Right lobe of liver (tissue), 6 donors: ENCODE results near the gene PIGS. TPM values are rescaled to one million over a fixed set of nuclear protein-coding genes. Genes with fewer than 3 reads are reported as not detected.
A peak's percentile ranks its signal among the peaks of the same experiment; 100 is the strongest.

Source experiments
- ATAC-seq, 4 donors: fragments of 200-7000 bp; cut with Tn5 transposase; one replicate each; pipeline ENCODE4 v1.9.1; 2020; ENCODE audit warnings: mild to moderate bottlenecking in 4 of 4, moderate library complexity in 4 of 4
- DNase-seq, 3 donors: peaks; one replicate each; pipeline ENCODE4 v3.0.0-alpha.2; 2020
- H3K27ac ChIP-seq, 3 donors: fragments of 200-600 bp; one replicate each; pipeline ENCODE4 v1.8.0; 2022
- H3K27me3 ChIP-seq, 2 donors: fragments of 200-600 bp; one replicate each; pipeline ENCODE4 v1.8.0; 2022
- H3K36me3 ChIP-seq, 4 donors: fragments of 200-600 bp; sonication (generic) in 1 of 4; one replicate each; pipeline versions ENCODE4 v1.5.1 to v1.8.0; 2017 to 2022; ENCODE audit warnings: control low read depth in 1 of 4
- H3K4me1 ChIP-seq, 4 donors: fragments of 200-600 bp; sonication (generic) in 1 of 4; one replicate each; pipeline versions ENCODE4 v1.5.1 to v1.8.0; 2017 to 2022; ENCODE audit warnings: control low read depth in 1 of 4
- H3K4me3 ChIP-seq, 3 donors: fragments of 200-600 bp; one replicate each; pipeline ENCODE4 v1.8.0; 2022
- H3K9me3 ChIP-seq, 4 donors: fragments of 200-600 bp; sonication (generic) in 1 of 4; one replicate each; pipeline versions ENCODE4 v1.5.1 to v1.8.0; 2017 to 2022; ENCODE audit warnings: control low read depth in 1 of 4
- POLR2A ChIP-seq: fragments of 450-650 bp; IDR thresholded peaks from one replicate; pipeline ENCODE4 v1.6.1; 2017; ENCODE audit warnings: antibody characterized with exemption, mild to moderate bottlenecking
- WGBS: methylation state at CpG from one replicate; pipeline ENCODE4 v1.1.6; 2018; ENCODE audit warnings: low coverage, low lambda C conversion rate; ENCODE audit not compliant: insufficient coverage; ENCODE audit errors: missing lambda C conversion rate; 5-methylcytosine and 5-hydroxymethylcytosine counted together
- intact Hi-C, 2 donors: fragments of 100-400 bp; cut with DNase I; formaldehyde crosslinking; loops; one replicate each; pipeline versions ENCODE4 v1.11.2 to v1.14.1; 2022
- total RNA-seq, 6 experiments: library from RNA; depleted of rRNA in 2 of 6; stranded (reverse); fragments of >200 nt in 2 of 6; fragmentation: NEBNext Ultra II Directional in 3 of 6; extraction: Animal tissue kit (Norgen Biotek cat#: 25700) in 3 of 6; gene quantifications; one replicate each; pipeline versions ENCODE4 v1.1.0 to v1.2.4, GENCODE V29; 2016 to 2023
- TF ChIP-seq, protein P1 (sequence below), 4 donors: fragments of 200-600 bp in 3 of 4; fragments of 450-650 bp in 1 of 4; IDR thresholded peaks; one replicate each; pipeline versions ENCODE4 v1.5.1 to v1.8.0; 2016 to 2022; ENCODE audit warnings: antibody characterized with exemption in 4 of 4, mild to moderate bottlenecking in 2 of 4
- donor health status: DM: no; HTN: yes; CAD: no.
- donor health status: DM: no; HTN: no; CAD: no.
- donor health status: DM: no; HTN: no; CAD: no.
- donor health status: DM: no; HTN: yes; CAD: no.
- donor health status: DM: no; HTN: yes; CAD: no.

Gene PIGS
- total RNA-seq, 6 experiments from 2014 or later, result 7.2 to 13.8 (median 11.0) TPM

DNA sequence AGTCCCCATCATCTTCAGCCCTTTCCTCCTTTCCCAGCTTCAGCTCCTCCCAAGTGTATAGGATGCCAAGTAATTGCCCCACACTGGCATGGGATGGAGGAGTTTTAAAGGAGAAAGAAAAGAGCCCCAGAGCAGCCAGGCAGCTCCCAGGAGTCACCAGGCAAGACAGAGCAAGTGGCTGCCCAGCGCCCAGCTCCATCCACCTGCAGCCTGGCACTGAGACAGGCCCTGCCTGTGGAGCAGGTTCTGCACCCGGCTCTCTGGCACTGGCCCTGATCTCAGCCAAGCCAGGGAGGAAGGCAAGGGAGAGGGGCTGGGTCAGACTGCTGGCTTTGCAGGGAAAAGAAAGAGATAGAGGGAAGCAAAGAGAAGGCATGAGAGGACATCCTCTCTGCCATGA, 43.5 kb downstream of the PIGS start:
- Histone ChIP-seq H3K4me1 (no peaks in the 10 kb centered on the region), H3K9me3 (no peaks in the 10 kb centered on the region), H3K27me3 (no peaks in the 10 kb centered on the region), H3K36me3 (no peaks in the 10 kb centered on the region), H3K4me3 (no peak overlapping the region), H3K27ac (no peak overlapping the region)
- 86% methylated on average over 1 of the region's 2 CpGs for WGBS
- no peak for ATAC-seq
- intact Hi-C loops, result no loop called here
- no peak for TF ChIP-seq POLR2A
- TF ChIP-seq, protein P1, sequence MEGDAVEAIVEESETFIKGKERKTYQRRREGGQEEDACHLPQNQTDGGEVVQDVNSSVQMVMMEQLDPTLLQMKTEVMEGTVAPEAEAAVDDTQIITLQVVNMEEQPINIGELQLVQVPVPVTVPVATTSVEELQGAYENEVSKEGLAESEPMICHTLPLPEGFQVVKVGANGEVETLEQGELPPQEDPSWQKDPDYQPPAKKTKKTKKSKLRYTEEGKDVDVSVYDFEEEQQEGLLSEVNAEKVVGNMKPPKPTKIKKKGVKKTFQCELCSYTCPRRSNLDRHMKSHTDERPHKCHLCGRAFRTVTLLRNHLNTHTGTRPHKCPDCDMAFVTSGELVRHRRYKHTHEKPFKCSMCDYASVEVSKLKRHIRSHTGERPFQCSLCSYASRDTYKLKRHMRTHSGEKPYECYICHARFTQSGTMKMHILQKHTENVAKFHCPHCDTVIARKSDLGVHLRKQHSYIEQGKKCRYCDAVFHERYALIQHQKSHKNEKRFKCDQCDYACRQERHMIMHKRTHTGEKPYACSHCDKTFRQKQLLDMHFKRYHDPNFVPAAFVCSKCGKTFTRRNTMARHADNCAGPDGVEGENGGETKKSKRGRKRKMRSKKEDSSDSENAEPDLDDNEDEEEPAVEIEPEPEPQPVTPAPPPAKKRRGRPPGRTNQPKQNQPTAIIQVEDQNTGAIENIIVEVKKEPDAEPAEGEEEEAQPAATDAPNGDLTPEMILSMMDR (IDR thresholded peaks at IDR 0.05), result no peak
- no peak for DNase-seq

DNA sequence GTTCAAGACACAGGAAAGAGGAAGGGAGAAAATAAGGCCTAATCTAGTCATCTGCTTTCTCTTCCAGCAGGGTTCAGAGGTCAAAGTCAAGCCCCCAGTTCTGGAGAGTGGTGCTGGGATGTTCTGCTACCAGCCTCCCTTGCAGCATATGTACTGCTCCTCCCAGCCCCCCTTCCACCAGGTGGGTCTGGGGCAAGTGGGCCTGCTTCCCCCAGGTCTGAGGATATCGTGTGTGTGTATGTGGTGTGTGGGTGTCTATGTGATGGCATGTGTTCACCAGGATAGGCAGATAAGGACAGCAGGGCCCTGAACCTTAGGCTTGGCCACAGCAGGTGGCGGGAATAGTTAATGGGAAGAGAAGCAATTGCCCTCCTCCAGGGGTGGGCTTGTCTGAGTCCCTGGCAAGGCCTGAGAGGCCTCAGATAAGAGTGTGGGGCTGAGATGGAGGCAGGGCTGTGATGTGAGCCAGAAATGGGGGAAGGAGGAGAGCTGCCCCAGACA, 44.1 kb downstream of the PIGS start:
- Histone ChIP-seq H3K4me1 (no peaks in the 10 kb centered on the region), H3K36me3 (no peaks in the 10 kb centered on the region), H3K4me3 (no peak overlapping the region), H3K27ac (no peak overlapping the region), H3K9me3 (no peaks in the 10 kb centered on the region), H3K27me3 (no peaks in the 10 kb centered on the region)
- TF ChIP-seq POLR2A, result no peak
- TF ChIP-seq, protein P1 (IDR thresholded peaks at IDR 0.05), result no peak
- ATAC-seq (no peak), DNase-seq (no peak)
- WGBS, result 83% methylated on average over 2 of the region's 2 CpGs
- intact Hi-C loops, result no loop called here

DNA sequence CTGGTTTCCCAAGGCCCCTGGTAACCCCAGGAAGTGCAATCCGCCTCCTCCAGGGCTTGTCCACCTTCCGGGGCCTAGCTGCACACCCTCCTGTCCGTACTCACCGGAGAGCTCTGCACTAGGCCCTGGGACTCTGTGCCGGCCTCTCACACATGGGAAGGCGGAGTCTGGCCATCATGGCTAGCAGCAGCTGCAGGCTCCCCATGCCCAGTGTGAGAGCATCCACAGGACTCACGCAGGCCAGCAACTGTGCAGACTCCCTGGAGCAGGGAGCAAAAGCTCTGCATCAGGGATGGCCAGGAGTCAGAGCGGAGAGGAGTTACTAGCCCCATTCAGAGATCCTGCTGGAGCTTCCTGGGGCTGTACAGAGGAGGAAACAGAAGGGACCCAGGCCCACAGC, 44.9 kb downstream of the PIGS start:
- DNase-seq, result no peak
- H3K27me3 ChIP-seq, result no peaks in the 10 kb centered on the region
- ATAC-seq, result no peak
- no peaks in the 10 kb centered on the region for H3K9me3 ChIP-seq
- no peak overlapping the region for H3K4me3 ChIP-seq
- no peaks in the 10 kb centered on the region for H3K4me1 ChIP-seq
- no peak for TF ChIP-seq POLR2A
- TF ChIP-seq, protein P1 (IDR thresholded peaks at IDR 0.05), result no peak
- no peaks in the 10 kb centered on the region for H3K36me3 ChIP-seq
- intact Hi-C loops, result no loop called here
- WGBS, result 72% methylated on average over 2 of the region's 8 CpGs
- no peak overlapping the region for H3K27ac ChIP-seq

DNA sequence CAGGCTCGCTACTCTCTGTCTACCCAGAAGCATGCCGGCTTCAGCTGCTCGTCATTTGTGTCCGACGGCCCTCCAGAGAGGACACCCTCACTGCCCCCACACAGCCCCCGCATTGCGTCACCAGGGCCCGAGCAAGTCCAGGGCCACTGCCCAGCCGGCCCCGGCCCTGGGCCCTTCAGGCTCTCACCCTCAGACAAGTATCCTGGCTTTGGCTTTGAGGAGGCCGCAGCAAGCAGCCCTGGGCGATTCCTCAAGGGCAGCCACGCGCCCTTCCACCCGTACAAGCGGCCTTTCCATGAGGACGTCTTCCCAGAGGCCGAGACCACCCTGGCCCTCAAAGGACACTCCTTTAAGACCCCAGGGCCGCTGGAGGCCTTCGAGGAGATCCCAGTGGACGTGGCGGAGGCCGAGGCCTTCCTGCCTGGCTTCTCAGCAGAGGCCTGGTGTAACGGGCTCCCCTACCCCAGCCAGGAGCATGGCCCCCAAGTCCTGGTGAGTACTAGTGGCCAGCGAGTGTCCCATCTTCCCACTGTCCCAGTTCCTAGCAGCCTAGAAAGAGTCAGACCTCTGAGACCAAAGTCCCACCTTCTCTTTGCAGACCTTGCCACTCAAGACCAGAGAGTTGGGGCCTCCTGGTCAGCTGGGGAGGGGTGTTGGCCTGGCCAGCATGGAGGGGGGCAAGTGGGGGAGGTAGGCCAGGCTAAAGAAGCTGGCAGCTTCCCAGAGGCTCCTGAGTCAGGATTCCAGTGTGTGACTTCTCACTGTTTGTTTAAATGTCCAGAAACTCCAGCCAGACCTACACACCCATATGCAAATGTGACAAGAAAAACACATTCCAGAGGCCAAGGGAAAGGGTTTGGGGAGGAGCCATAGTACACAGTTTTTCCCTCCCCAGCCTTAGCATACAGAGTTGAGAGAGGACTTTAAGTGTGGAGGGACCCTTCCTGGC, 46.6 kb downstream of the PIGS start:
- H3K27me3 ChIP-seq, result no peaks in the 10 kb centered on the region
- ATAC-seq, result peak in 2 of 4 donors; percentile 9 to 64
- no peaks in the 10 kb centered on the region for H3K4me1 ChIP-seq
- intact Hi-C loops, result no loop called here
- TF ChIP-seq POLR2A, result no peak
- TF ChIP-seq, protein P1 (IDR thresholded peaks at IDR 0.05), result no peak
- H3K4me3 ChIP-seq, result no peak overlapping the region
- 69% methylated on average over 5 of the region's 25 CpGs for WGBS
- no peaks in the 10 kb centered on the region for H3K36me3 ChIP-seq
- no peak for DNase-seq
- no peak overlapping the region for H3K27ac ChIP-seq
- H3K9me3 ChIP-seq, result no peaks in the 10 kb centered on the region
